NCI-H226 (cell line): ENCODE results near the gene ACRV1.
"Not testable (repeated sequence)": the region's sequence is repeated elsewhere in the genome, so short reads cannot be mapped to it uniquely, and the experiment has no call there.

Source experiments
- DNase-seq: peaks from one replicate; pipeline ENCODE4 v3.0.0-alpha.2; 2015

Gene ACRV1

GRCh38 chr11:125680747-125681146 is at the start of gene ACRV1:
Gene ACRV1, minus strand, starts transcription at chr11:125680847. Its CDS starts 67 bp downstream, at chr11:125680780.
- no peak for DNase-seq

GRCh38 chr11:125728969-125729368 is 48.3 kb upstream of the ACRV1 start:
- DNase-seq = no peak

- DNase-seq = peak; percentile 27
These were observed 43.5 kb upstream of the ACRV1 start for GRCh38 chr11:125724125-125724524.

- DNase-seq = no peak
These were observed 40.1 kb upstream of the ACRV1 start for GRCh38 chr11:125720781-125721180.

GRCh38 chr11:125704686-125705085 is 24.0 kb upstream of the ACRV1 start:
- DNase-seq = not testable (repeated sequence)

GRCh38 chr11:125701858-125702621 is 21.4 kb upstream of the ACRV1 start:
- no peak for DNase-seq

GRCh38 chr11:125701018-125701610 is 20.5 kb upstream of the ACRV1 start:
- no peak for DNase-seq

GRCh38 chr11:125694951-125695350 is 14.3 kb upstream of the ACRV1 start:
- DNase-seq = no peak

GRCh38 chr11:125692887-125693286 is 12.2 kb upstream of the ACRV1 start:
- no peak for DNase-seq

GRCh38 chr11:125690006-125690405 is 9.4 kb upstream of the ACRV1 start:
- no peak for DNase-seq

GRCh38 chr11:125689274-125689859 is 8.7 kb upstream of the ACRV1 start:
- DNase-seq = no peak

- DNase-seq = no peak
These were observed 8.0 kb upstream of the ACRV1 start for GRCh38 chr11:125688632-125689031.

GRCh38 chr11:125688066-125688465 is 7.4 kb upstream of the ACRV1 start:
- DNase-seq = no peak

GRCh38 chr11:125685228-125685627 is 4.6 kb upstream of the ACRV1 start:
- no peak for DNase-seq

GRCh38 chr11:125679837-125680236 is 810 bp downstream of the ACRV1 start:
- no peak for DNase-seq

GRCh38 chr11:125679397-125679796 is 1.2 kb downstream of the ACRV1 start:
- DNase-seq = no peak

- no peak for DNase-seq
These were observed 5.5 kb downstream of the ACRV1 start for GRCh38 chr11:125675196-125675595.

- DNase-seq = no peak
These were observed 6.4 kb downstream of the ACRV1 start for GRCh38 chr11:125674210-125674609.

GRCh38 chr11:125671561-125671960 is 9.1 kb downstream of the ACRV1 start:
- DNase-seq = no peak

GRCh38 chr11:125670172-125670571 is 10.5 kb downstream of the ACRV1 start:
- no peak for DNase-seq

- no peak for DNase-seq
These were observed 13.5 kb downstream of the ACRV1 start for GRCh38 chr11:125667151-125667550.

GRCh38 chr11:125663910-125664309 is 16.7 kb downstream of the ACRV1 start:
- DNase-seq = no peak

GRCh38 chr11:125662689-125663088 is 18.0 kb downstream of the ACRV1 start:
- no peak for DNase-seq

- no peak for DNase-seq
These were observed 31.0 kb downstream of the ACRV1 start for GRCh38 chr11:125649465-125650166.
